Measurements from ENCODE around the gene C1orf185. TPM values are rescaled to one million over a fixed set of nuclear protein-coding genes. Genes with fewer than 3 reads are reported as not detected.
"Not testable (repeated sequence)": the region's sequence is repeated elsewhere in the genome, so short reads cannot be mapped to it uniquely, and the experiment has no call there.

C1orf185 gene
- total RNA-seq, 2 experiments from 2014 or later = not detected

DNA sequence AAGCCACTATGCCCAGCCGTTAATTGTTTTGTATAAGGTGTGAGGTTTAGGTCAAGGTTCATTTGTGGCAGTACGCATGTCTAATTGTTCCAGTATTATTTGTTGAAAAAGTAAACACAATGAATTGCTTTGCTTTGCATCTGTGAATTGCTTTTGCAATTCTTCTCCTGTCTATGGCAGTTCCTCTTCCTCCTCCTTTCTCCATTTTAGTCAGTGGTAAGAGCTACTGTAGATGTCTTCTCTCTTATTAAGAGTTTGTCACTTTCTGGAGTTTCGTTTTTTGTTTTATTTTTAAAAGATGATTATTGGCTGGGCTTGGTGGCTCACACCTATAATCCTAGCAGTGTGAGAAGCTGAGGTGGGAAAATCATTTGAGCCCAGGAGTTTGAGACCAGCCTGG, 29.2 kb downstream of the C1orf185 start:
- ChIA-PET CTCF (no interaction called here), POLR2A (no interaction called here)

GRCh38 chr1:51133045-51133444, 31.0 kb downstream of the C1orf185 start:
- CTCF ChIA-PET = no interaction called here
- POLR2A ChIA-PET = no interaction called here

DNA sequence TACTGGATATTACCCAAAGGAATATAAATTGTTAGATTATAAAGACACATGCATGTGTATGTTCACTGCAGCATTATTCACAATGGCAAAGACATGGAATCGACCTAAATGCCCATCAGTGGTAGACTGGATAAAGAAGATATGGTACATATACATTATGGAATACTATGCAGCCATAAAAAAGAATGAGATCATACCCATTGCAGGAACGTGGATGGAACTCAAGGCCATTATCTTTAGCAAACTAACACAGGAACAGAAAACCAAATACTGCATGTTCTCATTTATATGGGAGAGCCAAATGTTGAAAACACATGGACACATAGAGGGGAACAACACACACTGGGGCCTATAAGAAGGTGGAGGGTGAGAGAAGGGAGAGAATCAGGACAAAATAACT, 35.7 kb downstream of the C1orf185 start:
- CTCF ChIA-PET, POLR2A ChIA-PET: not testable (repeated sequence)

DNA sequence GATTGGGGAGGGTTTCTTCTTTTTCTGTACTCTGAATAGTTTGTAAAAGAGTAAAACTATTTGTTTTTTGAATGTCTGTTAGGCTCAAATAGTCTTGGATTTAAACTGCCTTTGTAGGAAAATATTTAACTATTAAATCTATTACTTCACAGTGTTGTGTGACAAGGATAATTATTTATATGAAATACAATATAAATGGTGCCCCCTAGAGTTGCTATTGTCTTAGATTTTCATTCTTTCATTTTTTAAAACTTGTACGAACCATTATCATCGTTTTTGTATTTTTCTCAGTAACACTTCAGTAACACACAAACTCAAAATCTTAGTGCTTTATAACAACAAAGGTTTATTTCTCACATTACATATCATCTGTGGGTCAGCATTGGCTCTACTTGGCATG, 37.4 kb downstream of the C1orf185 start:
- ChIA-PET POLR2A (no interaction called here), CTCF (no interaction called here)

GRCh38 chr1:51147394-51147793, 45.4 kb downstream of the C1orf185 start:
- ChIA-PET CTCF (no interaction called here), POLR2A (no interaction called here)

DNA sequence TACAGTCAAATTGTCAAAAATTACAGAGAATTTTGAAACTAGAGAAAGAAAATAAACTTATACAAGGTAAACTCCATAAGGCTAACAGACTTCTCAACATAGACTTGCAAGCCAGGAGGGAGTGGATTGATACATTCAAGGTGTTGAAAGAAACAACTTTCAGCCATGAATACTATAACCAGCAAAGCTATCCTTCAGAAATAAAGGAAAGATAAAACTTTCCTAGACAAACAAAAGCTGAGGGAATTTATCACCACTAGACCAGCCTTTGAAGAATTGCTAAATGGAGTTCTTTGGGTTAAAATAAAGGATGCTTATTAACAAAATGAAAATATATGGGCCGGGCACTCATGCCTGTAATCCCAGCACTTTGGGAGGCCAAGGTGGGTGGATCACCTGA, 52.7 kb downstream of the C1orf185 start:
- POLR2A ChIA-PET = no interaction called here
- CTCF ChIA-PET = no interaction called here

DNA sequence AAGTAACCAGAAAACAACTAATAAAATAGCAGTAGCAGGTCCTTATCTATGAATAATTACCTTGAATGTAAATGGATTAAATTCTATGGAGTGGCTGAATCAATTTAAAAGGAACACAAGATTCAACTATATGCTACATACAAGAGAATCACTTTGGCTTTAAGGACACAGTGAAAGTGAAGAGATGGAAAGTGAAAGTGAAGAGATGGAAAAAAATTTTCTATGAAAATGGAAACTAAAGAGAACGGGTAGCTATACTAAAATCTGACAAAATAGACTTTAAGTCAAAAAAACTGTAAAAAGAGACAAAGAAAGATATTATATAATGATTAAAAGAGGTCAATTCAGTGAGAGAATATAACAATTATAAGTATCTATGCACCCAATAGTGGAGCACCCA, 54.7 kb downstream of the C1orf185 start:
- POLR2A ChIA-PET = no interaction called here
- CTCF ChIA-PET = no interaction called here

DNA sequence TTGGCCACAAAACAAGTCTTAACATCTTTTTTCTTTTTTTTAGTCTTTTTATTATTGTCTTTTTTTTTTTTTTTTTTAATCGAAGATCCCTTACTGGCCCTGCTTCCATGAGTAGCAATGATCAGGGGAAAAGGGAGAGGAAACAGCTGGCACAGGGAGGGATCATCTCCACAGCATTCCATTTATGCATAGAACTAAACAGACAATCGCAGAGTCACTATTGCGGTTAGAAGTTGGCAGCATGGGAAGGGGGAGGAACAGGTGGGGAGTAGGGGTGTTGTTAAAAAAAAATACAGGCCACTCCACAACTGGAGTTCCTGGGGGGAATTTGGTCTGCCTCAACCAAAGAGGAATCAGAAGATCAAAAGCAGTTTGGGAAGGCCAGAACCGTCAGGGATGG, 55.4 kb downstream of the C1orf185 start:
- POLR2A ChIA-PET = no interaction called here
- CTCF ChIA-PET = no interaction called here

GRCh38 chr1:51158263-51158662, 56.2 kb downstream of the C1orf185 start:
- CTCF ChIA-PET = no interaction called here
- POLR2A ChIA-PET = no interaction called here

DNA sequence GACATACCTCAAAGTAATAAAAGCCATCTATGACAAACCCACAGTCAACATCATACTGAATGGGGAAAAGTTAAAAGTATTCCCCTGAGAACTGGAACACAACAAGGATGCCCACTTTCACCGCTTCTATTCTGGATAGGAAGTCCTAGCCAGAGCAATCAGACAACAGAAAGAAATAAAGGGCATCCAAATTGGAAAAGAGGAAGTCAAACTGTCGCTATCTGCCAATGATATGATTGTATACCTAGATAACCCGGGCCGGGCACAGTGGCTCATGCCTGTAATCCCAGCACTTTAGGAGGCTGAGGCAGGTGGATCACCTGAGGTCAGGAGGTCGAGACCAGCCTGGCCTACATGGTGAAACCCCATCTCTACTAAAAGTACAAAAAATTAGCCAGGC, 60.5 kb downstream of the C1orf185 start:
- POLR2A ChIA-PET, CTCF ChIA-PET: not testable (repeated sequence)

- POLR2A ChIA-PET = interaction anchor here (0.7 kb wide), 1 partner anchor 194 kb away, joined by 3 read pairs; no protein-coding TSS in a partner anchor
These were observed 63.5 kb downstream of the C1orf185 start for GRCh38 chr1:51165540-51165939.

GRCh38 chr1:51168266-51168845, 66.3 kb downstream of the C1orf185 start:
- ChIA-PET POLR2A (no interaction called here), CTCF (no interaction called here)

More at GRCh38 chr1:51165540-51165939, 63.5 kb downstream of the C1orf185 start:
- CTCF ChIA-PET = no interaction called here

DNA sequence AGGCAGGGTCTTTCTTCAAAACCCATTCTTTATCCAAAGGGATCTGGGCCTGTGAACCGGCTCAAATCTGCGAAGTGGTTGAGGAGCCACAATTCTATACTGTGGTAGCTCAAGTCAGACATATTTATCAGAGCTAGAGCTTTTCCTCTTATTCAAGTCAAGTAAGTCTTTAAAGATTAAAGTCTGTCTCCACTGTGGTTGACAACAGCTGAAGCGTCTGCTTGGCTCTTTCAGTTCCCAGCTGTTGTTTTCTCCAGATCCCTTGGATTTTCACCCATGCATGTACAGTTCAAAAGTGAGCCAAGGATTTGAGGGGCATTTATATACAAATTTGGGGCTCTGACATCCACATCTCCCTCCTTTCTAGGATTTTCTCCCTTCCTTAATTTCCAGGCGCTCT, 66.9 kb downstream of the C1orf185 start:
- ChIA-PET CTCF (no interaction called here), POLR2A (no interaction called here)

- CTCF ChIA-PET = no interaction called here
- POLR2A ChIA-PET = no interaction called here
These were observed 68.3 kb downstream of the C1orf185 start for GRCh38 chr1:51170342-51170741.

DNA sequence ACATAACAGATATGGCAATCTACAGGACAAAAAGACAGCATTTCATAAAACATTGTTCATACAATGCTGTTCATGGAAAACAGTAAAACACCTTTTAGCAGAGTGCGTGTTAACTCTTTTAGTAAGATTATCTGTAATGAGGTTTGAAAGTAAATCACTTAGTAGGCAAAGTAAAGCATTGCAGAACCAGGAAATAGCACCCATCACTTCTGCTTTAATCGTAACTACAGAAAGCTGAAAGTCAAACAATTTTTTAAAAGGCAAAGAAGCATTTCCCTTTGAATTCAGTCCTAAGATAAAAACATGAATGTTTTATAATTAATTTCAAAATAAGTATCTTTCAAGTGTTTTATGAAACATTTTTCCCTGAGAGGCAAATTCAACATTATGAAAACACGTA, 70.8 kb downstream of the C1orf185 start:
- POLR2A ChIA-PET = no interaction called here
- CTCF ChIA-PET = no interaction called here

DNA sequence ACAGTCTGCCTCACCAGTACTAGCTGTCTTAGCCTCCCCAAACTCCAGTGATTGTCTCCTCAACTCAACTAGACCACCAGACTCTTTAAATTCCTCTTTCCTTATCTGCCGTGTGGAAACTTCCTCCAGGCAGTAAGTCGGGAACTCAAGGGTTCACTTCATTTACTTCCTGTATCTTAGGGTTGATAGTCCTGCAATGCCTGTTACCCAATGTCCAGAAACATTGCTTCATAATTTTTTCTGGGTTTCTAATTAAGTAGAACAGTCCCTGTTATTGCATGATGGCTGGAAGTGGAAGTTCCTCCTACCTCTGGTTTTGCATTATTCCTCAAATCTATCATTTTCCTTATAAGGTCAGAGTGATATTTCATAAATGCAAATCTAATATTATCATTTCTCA, 73.2 kb downstream of the C1orf185 start:
- ChIA-PET CTCF (interaction anchor here (1.5 kb wide), 1 partner anchor 13 kb away, joined by 5 read pairs; no protein-coding TSS in a partner anchor), POLR2A (no interaction called here)

GRCh38 chr1:51177988-51178387, 76.0 kb downstream of the C1orf185 start:
- POLR2A ChIA-PET, CTCF ChIA-PET: not testable (repeated sequence)

DNA sequence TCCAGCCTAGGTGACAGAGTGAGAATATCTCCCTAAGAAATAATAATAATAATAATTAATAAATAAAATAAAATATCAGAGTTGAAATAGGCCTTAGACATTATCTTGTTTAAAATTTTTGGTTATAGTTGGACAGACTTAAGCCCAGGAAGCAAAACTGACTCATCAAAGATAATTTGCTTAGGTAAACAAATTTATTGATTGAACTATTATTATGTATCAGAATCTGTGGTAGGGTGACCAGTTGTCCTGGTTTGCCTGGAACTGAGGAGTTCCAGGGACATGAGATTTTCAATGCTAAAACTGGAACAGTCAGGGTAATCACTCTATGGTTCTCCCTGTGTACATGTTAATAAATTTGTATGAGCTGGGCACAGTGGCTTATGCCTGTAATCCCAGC, 86.2 kb downstream of the C1orf185 start:
- POLR2A ChIA-PET = no interaction called here
- CTCF ChIA-PET = interaction anchor here (0.7 to 1.9 kb wide), 10 partner anchors 9 to 421 kb away, joined by 3 to 8 read pairs (median 5); no protein-coding TSS in a partner anchor

GRCh38 chr1:51189421-51190073, 87.5 kb downstream of the C1orf185 start:
- ChIA-PET CTCF (interaction anchor here (0.7 to 1.9 kb wide), 12 partner anchors 9 to 422 kb away, joined by 3 to 8 read pairs (median 5); no protein-coding TSS in a partner anchor), POLR2A (no interaction called here)

DNA sequence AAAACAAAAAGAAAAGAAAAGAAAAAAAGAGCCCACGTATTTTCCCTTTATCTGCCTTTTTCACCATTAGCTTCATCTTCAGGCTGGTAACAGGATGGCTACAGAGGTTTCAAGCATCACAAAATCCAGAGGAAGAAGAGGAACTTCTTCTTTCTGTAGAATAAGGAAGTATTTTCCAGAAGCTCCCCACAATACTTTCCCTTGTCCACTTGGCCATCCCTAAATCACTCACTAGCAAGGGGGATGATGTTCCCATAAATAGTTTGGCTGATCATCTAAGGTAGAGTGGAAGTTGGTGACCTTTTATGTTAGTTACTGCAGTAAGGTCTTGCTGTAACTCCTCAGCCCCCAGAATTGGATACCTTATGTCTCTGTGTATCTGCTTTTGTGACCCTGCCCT, 88.9 kb downstream of the C1orf185 start:
- POLR2A ChIA-PET = no interaction called here
- CTCF ChIA-PET = interaction anchor here (0.8 to 2.5 kb wide), 7 partner anchors 11 to 416 kb away, joined by 3 to 15 read pairs (median 5); partner anchors contain the start of gene RNF11

DNA sequence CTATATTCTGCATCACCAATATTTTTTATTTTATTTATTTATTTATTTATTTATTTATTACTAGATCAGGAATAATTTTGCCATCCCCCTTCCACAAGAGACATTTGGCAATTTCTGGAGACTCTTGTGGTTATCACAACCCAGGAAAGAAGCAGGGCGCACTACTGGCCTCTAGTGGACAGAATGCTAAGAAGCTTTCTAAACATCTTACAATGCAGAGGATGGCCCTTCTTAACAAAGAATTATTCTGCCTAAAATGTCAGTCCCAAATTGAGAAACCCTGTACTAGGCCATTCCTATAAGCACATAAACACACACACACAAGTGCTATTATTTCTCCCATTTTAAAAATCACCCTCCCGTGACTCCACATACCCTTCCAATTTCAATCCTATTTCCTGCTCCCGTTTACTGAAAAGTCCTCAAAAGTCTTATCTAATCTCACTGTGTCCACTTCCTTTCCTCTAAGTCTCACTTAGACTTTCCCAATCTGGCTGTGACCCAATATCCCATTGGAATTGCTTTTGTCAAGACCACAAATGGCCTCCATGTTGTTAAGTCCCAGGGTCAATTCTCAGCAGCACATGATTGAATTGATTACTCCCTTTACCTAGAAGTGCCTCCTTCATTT, 90.3 kb downstream of the C1orf185 start:
- ChIA-PET CTCF (interaction anchor here (0.6 to 2.5 kb wide), 6 partner anchors 11 to 320 kb away, joined by 3 to 15 read pairs (median 5); no protein-coding TSS in a partner anchor), POLR2A (no interaction called here)

All from activated CD8-positive, alpha-beta memory T cell treated with anti-CD3 and anti-CD28 coated beads for 36 hours (primary cell).